SK-N-SH treated with all-trans-retinoic acid at 6 μM for 48 hours (cell line): ENCODE results near the gene MSMP.

Experiments
- ARNTL ChIP-seq: fragments of 450-650 bp; formaldehyde crosslinking; IDR thresholded peaks from 2 replicates; pipeline ENCODE4 v1.5.0; 2020; ENCODE audit warnings: low read depth, mild to moderate bottlenecking, moderate library complexity, borderline replicate concordance
- CSDC2 ChIP-seq: fragments of 250-450 bp; sonication (Bioruptor Pico); IDR thresholded peaks from 2 replicates; pipeline ENCODE4 v1.5.0; 2020; ENCODE audit warnings: mild to moderate bottlenecking, moderate library complexity
- OSR1 ChIP-seq: fragments of 250-450 bp; sonication (Bioruptor Pico); IDR thresholded peaks from 2 replicates; pipeline ENCODE4 v1.8.0; 2022; ENCODE audit warnings: moderate library complexity, mild to moderate bottlenecking, inconsistent platforms
- RARB ChIP-seq: fragments of 250-450 bp; sonication (Bioruptor Pico); IDR thresholded peaks from 2 replicates; pipeline ENCODE4 v1.8.0; 2021; ENCODE audit warnings: mild to moderate bottlenecking, moderate library complexity
- TOX ChIP-seq: fragments of 250-450 bp; sonication (Bioruptor Pico); IDR thresholded peaks from 2 replicates; pipeline ENCODE4 v1.8.0; 2021; ENCODE audit warnings: mild to moderate bottlenecking, moderate library complexity, borderline replicate concordance
- ZFP30 ChIP-seq: fragments of 450-650 bp; formaldehyde crosslinking; IDR thresholded peaks from 2 replicates; pipeline ENCODE4 v1.5.0; 2022; ENCODE audit warnings: mild to moderate bottlenecking, moderate library complexity
- ZNF565 ChIP-seq: fragments of 450-650 bp; formaldehyde crosslinking; conservative IDR thresholded peaks from 2 replicates; pipeline ENCODE4 v1.5.0; 2020; ENCODE audit warnings: low read depth, mild to moderate bottlenecking, moderate library complexity
- TF ChIP-seq, protein P1 (sequence below): fragments of 250-450 bp; sonication (Bioruptor Pico); IDR thresholded peaks from 2 replicates; pipeline ENCODE4 v1.8.0; 2020; ENCODE audit warnings: mild to moderate bottlenecking, moderate library complexity, borderline replicate concordance

DNA sequence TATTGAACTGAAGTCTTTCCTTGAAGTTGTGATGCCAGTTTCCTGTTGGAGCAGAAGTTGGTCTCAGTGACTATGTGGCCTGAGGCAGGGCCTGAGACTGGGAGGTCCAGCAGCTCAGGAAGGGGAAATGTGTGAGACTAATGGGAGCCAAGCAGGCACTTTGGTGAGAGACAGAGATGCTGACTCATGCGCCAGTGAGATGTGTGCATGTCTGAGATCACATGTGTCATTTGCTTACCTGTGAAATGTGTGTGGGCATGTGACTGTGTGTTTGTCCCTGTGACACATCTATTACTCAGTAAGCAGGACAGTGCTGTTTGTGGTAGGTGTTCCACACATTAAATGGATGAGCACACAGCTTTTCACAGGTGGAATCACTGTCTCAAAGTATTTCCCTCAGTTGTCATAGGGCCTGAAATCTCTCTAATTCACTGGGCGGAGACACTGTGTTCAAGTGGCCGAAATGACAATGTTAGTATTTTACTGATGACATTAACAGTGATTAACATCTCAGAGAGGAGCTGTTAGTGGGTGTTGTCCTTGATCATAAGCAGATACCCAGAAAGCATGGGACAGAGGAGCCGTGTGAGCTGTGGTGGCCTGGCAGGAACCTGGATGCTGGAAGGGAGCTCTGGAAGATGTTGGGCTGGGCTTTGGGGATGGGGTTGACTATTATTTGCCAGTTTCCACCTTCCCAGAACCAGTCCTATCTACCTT, 44.7 kb upstream of the MSMP start:
- TF ChIP-seq ARNTL (CRISPR knock-in tag) = no peak
- TF ChIP-seq OSR1 (CRISPR knock-in tag) = no peak
- no peak for TF ChIP-seq ZFP30 (CRISPR knock-in tag)
- TF ChIP-seq, protein P1, sequence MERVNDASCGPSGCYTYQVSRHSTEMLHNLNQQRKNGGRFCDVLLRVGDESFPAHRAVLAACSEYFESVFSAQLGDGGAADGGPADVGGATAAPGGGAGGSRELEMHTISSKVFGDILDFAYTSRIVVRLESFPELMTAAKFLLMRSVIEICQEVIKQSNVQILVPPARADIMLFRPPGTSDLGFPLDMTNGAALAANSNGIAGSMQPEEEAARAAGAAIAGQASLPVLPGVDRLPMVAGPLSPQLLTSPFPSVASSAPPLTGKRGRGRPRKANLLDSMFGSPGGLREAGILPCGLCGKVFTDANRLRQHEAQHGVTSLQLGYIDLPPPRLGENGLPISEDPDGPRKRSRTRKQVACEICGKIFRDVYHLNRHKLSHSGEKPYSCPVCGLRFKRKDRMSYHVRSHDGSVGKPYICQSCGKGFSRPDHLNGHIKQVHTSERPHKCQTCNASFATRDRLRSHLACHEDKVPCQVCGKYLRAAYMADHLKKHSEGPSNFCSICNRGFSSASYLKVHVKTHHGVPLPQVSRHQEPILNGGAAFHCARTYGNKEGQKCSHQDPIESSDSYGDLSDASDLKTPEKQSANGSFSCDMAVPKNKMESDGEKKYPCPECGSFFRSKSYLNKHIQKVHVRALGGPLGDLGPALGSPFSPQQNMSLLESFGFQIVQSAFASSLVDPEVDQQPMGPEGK (CRISPR knock-in tag) = no peak
- TF ChIP-seq RARB (CRISPR knock-in tag) = no peak
- no peak for TF ChIP-seq ZNF565 (CRISPR knock-in tag)
- TF ChIP-seq CSDC2 (CRISPR knock-in tag) = no peak
- no peak for TF ChIP-seq TOX (CRISPR knock-in tag)
